Measurements from ENCODE around the gene MMD. TPM values are rescaled to one million over a fixed set of nuclear protein-coding genes. Genes with fewer than 3 reads are reported as not detected.
"Not testable (repeated sequence)": the region's sequence is repeated elsewhere in the genome, so short reads cannot be mapped to it uniquely, and the experiment has no call there.

The MMD gene
- total RNA-seq, 3 donors from 2014 or later = 10.8 to 12.6 (median 12.4) TPM

- DNase-seq; ATAC-seq; H3K27me3 Mint-ChIP-seq (ENCODE audit: low read depth); H3K9me3 Mint-ChIP-seq; H3K4me1 Mint-ChIP-seq (ENCODE audit: low read depth); H3K4me3 Mint-ChIP-seq: not testable (repeated sequence)
- peaks cover 35% of the 10 kb centered on the region for H3K36me3 Mint-ChIP-seq (ENCODE audit: insufficient read depth)
Observed at GRCh38 chr17:55404197-55404596, 17.4 kb downstream of the MMD start.

GRCh38 chr17:55402374-55402773 lies 19.3 kb downstream of the MMD start:
- no peak overlapping the region for H3K4me3 Mint-ChIP-seq
- no peaks in the 10 kb centered on the region for H3K27me3 Mint-ChIP-seq (ENCODE audit: low read depth)
- H3K9me3 Mint-ChIP-seq = no peaks in the 10 kb centered on the region
- H3K4me1 Mint-ChIP-seq (ENCODE audit: low read depth) = no peaks in the 10 kb centered on the region
- H3K36me3 Mint-ChIP-seq (ENCODE audit: insufficient read depth) = peaks cover 33% of the 10 kb centered on the region
- DNase-seq = no peak
- no peak for ATAC-seq

- DNase-seq (no peak), ATAC-seq (no peak)
- no peaks in the 10 kb centered on the region for H3K4me1 Mint-ChIP-seq (ENCODE audit: low read depth)
- no peaks in the 10 kb centered on the region for H3K9me3 Mint-ChIP-seq
- H3K4me3 Mint-ChIP-seq = no peak overlapping the region
- no peaks in the 10 kb centered on the region for H3K27me3 Mint-ChIP-seq (ENCODE audit: low read depth)
- H3K36me3 Mint-ChIP-seq (ENCODE audit: insufficient read depth) = peaks cover 31% of the 10 kb centered on the region
Observed at GRCh38 chr17:55398689-55399088, 22.9 kb downstream of the MMD start.

GRCh38 chr17:55395803-55396505 lies 25.7 kb downstream of the MMD start:
- Mint-ChIP-seq H3K27me3 (ENCODE audit: low read depth) (no peaks in the 10 kb centered on the region), H3K9me3 (no peaks in the 10 kb centered on the region), H3K4me3 (no peak overlapping the region), H3K4me1 (ENCODE audit: low read depth) (no peaks in the 10 kb centered on the region), H3K36me3 (ENCODE audit: insufficient read depth) (peaks cover 31% of the 10 kb centered on the region)
- ATAC-seq (no peak), DNase-seq (no peak)

- ATAC-seq (no peak), DNase-seq (no peak)
- Mint-ChIP-seq H3K27me3 (ENCODE audit: low read depth) (no peaks in the 10 kb centered on the region), H3K36me3 (ENCODE audit: insufficient read depth) (peaks cover 22% of the 10 kb centered on the region), H3K4me3 (no peak overlapping the region), H3K4me1 (ENCODE audit: low read depth) (no peaks in the 10 kb centered on the region), H3K9me3 (no peaks in the 10 kb centered on the region)
Observed at GRCh38 chr17:55394357-55395021, 27.1 kb downstream of the MMD start.

GRCh38 chr17:55391764-55392467 lies 29.7 kb downstream of the MMD start:
- no peak for ATAC-seq
- Mint-ChIP-seq H3K36me3 (ENCODE audit: insufficient read depth) (peaks cover 10% of the 10 kb centered on the region), H3K9me3 (no peaks in the 10 kb centered on the region), H3K27me3 (ENCODE audit: low read depth) (no peaks in the 10 kb centered on the region), H3K4me1 (ENCODE audit: low read depth) (no peaks in the 10 kb centered on the region), H3K4me3 (no peak overlapping the region)
- DNase-seq = no peak

GRCh38 chr17:55391244-55391757 lies 30.3 kb downstream of the MMD start:
- no peaks in the 10 kb centered on the region for H3K4me1 Mint-ChIP-seq (ENCODE audit: low read depth)
- no peaks in the 10 kb centered on the region for H3K27me3 Mint-ChIP-seq (ENCODE audit: low read depth)
- no peaks in the 10 kb centered on the region for H3K9me3 Mint-ChIP-seq
- no peak overlapping the region for H3K4me3 Mint-ChIP-seq
- H3K36me3 Mint-ChIP-seq (ENCODE audit: insufficient read depth) = peaks cover 7% of the 10 kb centered on the region
- ATAC-seq (no peak), DNase-seq (no peak)

- no peaks in the 10 kb centered on the region for H3K27me3 Mint-ChIP-seq (ENCODE audit: low read depth)
- no peaks in the 10 kb centered on the region for H3K4me1 Mint-ChIP-seq (ENCODE audit: low read depth)
- peaks cover 7% of the 10 kb centered on the region for H3K36me3 Mint-ChIP-seq (ENCODE audit: insufficient read depth)
- no peaks in the 10 kb centered on the region for H3K9me3 Mint-ChIP-seq
- no peak overlapping the region for H3K4me3 Mint-ChIP-seq
- ATAC-seq (no peak), DNase-seq (no peak)
Observed at GRCh38 chr17:55390364-55390977, 31.2 kb downstream of the MMD start.

GRCh38 chr17:55389715-55390114 lies 31.9 kb downstream of the MMD start:
- not testable (repeated sequence) for H3K27me3 Mint-ChIP-seq (ENCODE audit: low read depth); H3K36me3 Mint-ChIP-seq (ENCODE audit: insufficient read depth); H3K9me3 Mint-ChIP-seq; DNase-seq; H3K4me1 Mint-ChIP-seq (ENCODE audit: low read depth); H3K4me3 Mint-ChIP-seq; ATAC-seq

GRCh38 chr17:55388842-55389241 lies 32.8 kb downstream of the MMD start:
- H3K27me3 Mint-ChIP-seq (ENCODE audit: low read depth) = no peaks in the 10 kb centered on the region
- H3K4me3 Mint-ChIP-seq = no peak overlapping the region
- no peaks in the 10 kb centered on the region for H3K9me3 Mint-ChIP-seq
- ATAC-seq (no peak), DNase-seq (no peak)
- H3K4me1 Mint-ChIP-seq (ENCODE audit: low read depth) = no peaks in the 10 kb centered on the region
- peaks cover 2% of the 10 kb centered on the region for H3K36me3 Mint-ChIP-seq (ENCODE audit: insufficient read depth)

- Mint-ChIP-seq H3K9me3 (no peaks in the 10 kb centered on the region), H3K4me3 (no peak overlapping the region), H3K4me1 (ENCODE audit: low read depth) (no peaks in the 10 kb centered on the region), H3K27me3 (ENCODE audit: low read depth) (no peaks in the 10 kb centered on the region), H3K36me3 (ENCODE audit: insufficient read depth) (no peaks in the 10 kb centered on the region)
- no peak for DNase-seq
- no peak for ATAC-seq
Observed at GRCh38 chr17:55386796-55387332, 34.8 kb downstream of the MMD start.

GRCh38 chr17:55384643-55385232 lies 36.9 kb downstream of the MMD start:
- no peaks in the 10 kb centered on the region for H3K4me1 Mint-ChIP-seq (ENCODE audit: low read depth)
- no peaks in the 10 kb centered on the region for H3K9me3 Mint-ChIP-seq
- H3K36me3 Mint-ChIP-seq (ENCODE audit: insufficient read depth) = no peaks in the 10 kb centered on the region
- peaks cover 6% of the 10 kb centered on the region for H3K27me3 Mint-ChIP-seq (ENCODE audit: low read depth)
- DNase-seq = no peak
- H3K4me3 Mint-ChIP-seq = no peak overlapping the region
- no peak for ATAC-seq

GRCh38 chr17:55383771-55384642 lies 37.6 kb downstream of the MMD start:
- H3K4me1 Mint-ChIP-seq (ENCODE audit: low read depth) = no peaks in the 10 kb centered on the region
- ATAC-seq (no peak), DNase-seq (no peak)
- H3K9me3 Mint-ChIP-seq = no peaks in the 10 kb centered on the region
- peaks cover 6% of the 10 kb centered on the region for H3K27me3 Mint-ChIP-seq (ENCODE audit: low read depth)
- no peaks in the 10 kb centered on the region for H3K36me3 Mint-ChIP-seq (ENCODE audit: insufficient read depth)
- H3K4me3 Mint-ChIP-seq = no peak overlapping the region
